IPS DF 19.7 (cell line): Measurements from ENCODE around the gene SLC26A6.

Source experiments
- DNase-seq: peaks from one replicate; pipeline ENCODE4 v3.0.0-alpha.2; 2013; ENCODE audit warnings: low read depth, low spot score

The SLC26A6 gene

GRCh38 chr3:48599077-48599501, 36.2 kb downstream of the SLC26A6 start:
- DNase-seq, result no peak

GRCh38 chr3:48598323-48599076, 36.8 kb downstream of the SLC26A6 start:
- DNase-seq, result no peak

GRCh38 chr3:48597408-48597800, 37.9 kb downstream of the SLC26A6 start:
- no peak for DNase-seq

GRCh38 chr3:48596676-48597407, 38.4 kb downstream of the SLC26A6 start:
- DNase-seq, result no peak

- no peak for DNase-seq
These were observed 39.1 kb downstream of the SLC26A6 start for GRCh38 chr3:48596157-48596556.

- DNase-seq, result peak; percentile 54
These were observed 39.6 kb downstream of the SLC26A6 start for GRCh38 chr3:48595526-48596121.

GRCh38 chr3:48595075-48595525, 40.2 kb downstream of the SLC26A6 start, which contains the start of gene COL7A1:
COL7A1 (minus strand) TSS chr3:48595329; CDS start chr3:48595159, 170 bp downstream.
- DNase-seq, result no peak

GRCh38 chr3:48594417-48595049, 40.7 kb downstream of the SLC26A6 start:
- no peak for DNase-seq

GRCh38 chr3:48593337-48593736, 41.9 kb downstream of the SLC26A6 start:
- no peak for DNase-seq

- DNase-seq, result no peak
These were observed 42.7 kb downstream of the SLC26A6 start for GRCh38 chr3:48592519-48593087.

- DNase-seq, result no peak
These were observed 43.3 kb downstream of the SLC26A6 start for GRCh38 chr3:48591886-48592518.

- no peak for DNase-seq
These were observed 43.8 kb downstream of the SLC26A6 start for GRCh38 chr3:48591436-48591835.

GRCh38 chr3:48588230-48588629, 47.0 kb downstream of the SLC26A6 start:
- DNase-seq, result no peak

GRCh38 chr3:48587686-48588085, 47.6 kb downstream of the SLC26A6 start:
- DNase-seq, result no peak

GRCh38 chr3:48585411-48585810, 49.9 kb downstream of the SLC26A6 start:
- DNase-seq, result no peak

- no peak for DNase-seq
These were observed 50.4 kb downstream of the SLC26A6 start for GRCh38 chr3:48584836-48585235.

- no peak for DNase-seq
These were observed 53.4 kb downstream of the SLC26A6 start for GRCh38 chr3:48581621-48582481.

- DNase-seq, result no peak
These were observed 58.6 kb downstream of the SLC26A6 start for GRCh38 chr3:48576647-48577046.
